Uterus (tissue), 4 donors: ENCODE results near the gene ARSG. TPM values are rescaled to one million over a fixed set of nuclear protein-coding genes. Genes with fewer than 3 reads are reported as not detected.

Source experiments
- DNase-seq, 2 donors: peaks; one replicate each; pipeline ENCODE4 v3.0.0-alpha.2; 2019 to 2020
- H3K27ac ChIP-seq, 2 donors: fragments of 200-600 bp; sonication (generic); 1 replicate in 1 of 2; 2 replicates in 1 of 2; pipeline ENCODE4 v1.5.1; 2016 to 2018
- H3K27me3 ChIP-seq, 2 donors: fragments of 200-600 bp; sonication (generic); one replicate each; pipeline ENCODE4 v1.5.1; 2018 to 2019; ENCODE audit warnings: control low read depth in 1 of 2
- H3K36me3 ChIP-seq, 2 donors: fragments of 200-600 bp; sonication (generic); one replicate each; pipeline ENCODE4 v1.5.1; 2019; ENCODE audit warnings: control low read depth in 1 of 2
- H3K4me1 ChIP-seq, 2 donors: fragments of 200-600 bp; sonication (generic); one replicate each; pipeline ENCODE4 v1.5.1; 2018 to 2019; ENCODE audit warnings: control low read depth in 1 of 2
- H3K4me3 ChIP-seq, 2 donors: fragments of 200-600 bp; sonication (generic); 1 replicate in 1 of 2; 2 replicates in 1 of 2; pipeline ENCODE4 v1.5.1; 2018 to 2019; ENCODE audit warnings: mild to moderate bottlenecking in 1 of 2
- H3K9me3 ChIP-seq, 2 donors: fragments of 200-600 bp; sonication (generic); one replicate each; pipeline ENCODE4 v1.5.1; 2019; ENCODE audit warnings: control low read depth in 1 of 2
- CTCF ChIP-seq, 4 experiments: fragments of 200-600 bp in 2 of 4; fragments of 450-650 bp in 2 of 4; sonication (generic) in 2 of 4; IDR thresholded peaks; one replicate each; pipeline ENCODE4 v1.5.1; 2016 to 2019; ENCODE audit warnings: antibody characterized with exemption in 4 of 4, mild to moderate bottlenecking in 2 of 4, moderate library complexity in 1 of 4
- POLR2A ChIP-seq, 2 donors: fragments of 450-650 bp; IDR thresholded peaks; one replicate each; pipeline ENCODE4 v1.6.1; 2016; ENCODE audit warnings: antibody characterized with exemption in 2 of 2, mild to moderate bottlenecking in 1 of 2, moderate library complexity in 1 of 2
- intact Hi-C: fragments of 100-400 bp; cut with DNase I; formaldehyde crosslinking; loops from one replicate; pipeline ENCODE4 v1.15.1; 2023; ENCODE audit warnings: low total_unique reads
- total RNA-seq, 4 donors: library from RNA; depleted of rRNA in 3 of 4; stranded (reverse); fragments of >200 nt in 3 of 4; gene quantifications; one replicate each; pipeline versions ENCODE4 v1.1.0 to v1.2.4, GENCODE V29; 2014 to 2023
- donor health status: DM: yes; HTN: yes; CAD: no.

Gene ARSG
- 1 to 10 TPM in 3 of 4 donors, under 1 TPM in 1; 0.59 to 6.4 (median 5.7) TPM for total RNA-seq

GRCh38 chr17:68290955-68291835 is at the start of gene ARSG, which contains the start of gene SLC16A6:
Gene ARSG, plus strand, starts transcription at chr17:68291495. Its CDS starts 15,999 bp downstream, at chr17:68307494.
Gene SLC16A6, minus strand, starts transcription at chr17:68291127. Its CDS starts 12,807 bp downstream, at chr17:68278320.
- DNase-seq, result peak in 1 of 2 donors; percentile 48
- TF ChIP-seq POLR2A (IDR thresholded peaks at IDR 0.05) (no peak), CTCF (IDR thresholded peaks at IDR 0.05) (no peak)
- intact Hi-C loops, result no loop called here
- H3K36me3 ChIP-seq, result no peaks in the 10 kb centered on the region
- H3K27ac ChIP-seq, result peak within 1 kb of the TSS; percentile 29 to 51
- no peaks in the 10 kb centered on the region for H3K9me3 ChIP-seq
- peaks cover 0 to 16% of the 10 kb centered on the region in 2 donors for H3K4me1 ChIP-seq
- peak within 1 kb of the TSS; percentile 33 to 65 for H3K4me3 ChIP-seq
- H3K27me3 ChIP-seq, result no peaks in the 10 kb centered on the region

- no peaks in the 10 kb centered on the region for H3K36me3 ChIP-seq
- peak in 1 of 2 donors; percentile 39 for DNase-seq
- no peaks in the 10 kb centered on the region for H3K4me1 ChIP-seq
- peak overlapping the region in 1 of 2 donors; percentile 90 for H3K27ac ChIP-seq
- H3K4me3 ChIP-seq, result peak overlapping the region in 1 of 2 donors; percentile 66
- intact Hi-C loops, result no loop called here
- no peaks in the 10 kb centered on the region for H3K27me3 ChIP-seq
- no peak for TF ChIP-seq CTCF (IDR thresholded peaks at IDR 0.05)
- H3K9me3 ChIP-seq, result no peaks in the 10 kb centered on the region
These were observed 44.8 kb upstream of the ARSG start for GRCh38 chr17:68246271-68247028.

GRCh38 chr17:68247445-68248198 is 43.7 kb upstream of the ARSG start, which contains the start of gene AMZ2:
Gene AMZ2, plus strand, starts transcription at chr17:68248043. Its CDS starts 2,145 bp downstream, at chr17:68250188.
- Histone ChIP-seq H3K27ac (peak within 1 kb of the TSS; percentile 90 to 99), H3K4me1 (no peaks in the 10 kb centered on the region), H3K27me3 (no peaks in the 10 kb centered on the region), H3K4me3 (peak within 1 kb of the TSS; percentile 66 to 95), H3K9me3 (no peaks in the 10 kb centered on the region), H3K36me3 (no peaks in the 10 kb centered on the region)
- peak; percentile 90 to 97 for DNase-seq
- TF ChIP-seq CTCF (IDR thresholded peaks at IDR 0.05), result peak in 2 of 4 experiments; percentile 11 to 14
- peak; percentile 94 to 99 for TF ChIP-seq POLR2A (IDR thresholded peaks at IDR 0.05)
- intact Hi-C loops, result no loop called here

- Histone ChIP-seq H3K9me3 (no peaks in the 10 kb centered on the region), H3K4me3 (peak overlapping the region; percentile 66 to 95), H3K27me3 (no peaks in the 10 kb centered on the region), H3K36me3 (no peaks in the 10 kb centered on the region), H3K4me1 (no peaks in the 10 kb centered on the region), H3K27ac (peak overlapping the region; percentile 90 to 99)
- intact Hi-C loops, result no loop called here
- TF ChIP-seq CTCF (IDR thresholded peaks at IDR 0.05) (no peak), POLR2A (IDR thresholded peaks at IDR 0.05) (no peak)
- DNase-seq, result peak; percentile 77 to 82
These were observed 43.0 kb upstream of the ARSG start for GRCh38 chr17:68248199-68248825.
